HepG2 (cell line): ENCODE measurements around the gene PRKAR1A.

Experiments used
- ATF6 ChIP-seq: sonication (generic); formaldehyde crosslinking; conservative IDR thresholded peaks from 2 replicates; pipeline ENCODE4 v1.4.0; 2020; ENCODE audit warnings: missing genetic modification reagents
- CTCF ChIP-seq: sonication (generic); formaldehyde crosslinking; IDR thresholded peaks from 2 replicates; pipeline ENCODE4 v1.5.0; 2020; ENCODE audit warnings: mild to moderate bottlenecking, missing genetic modification reagents, moderate library complexity
- EP300 ChIP-seq, 3 experiments: sonication (generic) in 1 of 3; formaldehyde crosslinking in 1 of 3; IDR thresholded peaks; 2 replicates each; pipeline versions ENCODE4 v1.5.1 to v1.6.1; 2011 to 2020; ENCODE audit warnings: low read depth in 2 of 3, low read length in 2 of 3, borderline replicate concordance in 1 of 3, improper control_type of control experiment in 1 of 3, mild to moderate bottlenecking in 1 of 3, missing genetic modification reagents in 1 of 3, moderate library complexity in 1 of 3
- GABPA ChIP-seq, 2 experiments: IDR thresholded peaks; 2 replicates each; pipeline ENCODE4 v1.6.1; 2011 to 2016; ENCODE audit warnings: low read depth in 2 of 2, low read length in 1 of 2, missing biosample characterization in 1 of 2, missing genetic modification characterization in 1 of 2
- PBX3 ChIP-seq: sonication (generic); formaldehyde crosslinking; IDR thresholded peaks from 2 replicates; pipeline ENCODE4 v1.8.1; 2023; ENCODE audit warnings: missing genetic modification reagents, inconsistent platforms, borderline replicate concordance
- RFX5 ChIP-seq: IDR thresholded peaks from 2 replicates; pipeline ENCODE4 v1.6.1; 2011; ENCODE audit warnings: low read depth, low read length, improper control_type of control experiment
- SALL2 ChIP-seq: sonication (generic); formaldehyde crosslinking; IDR thresholded peaks from 2 replicates; pipeline ENCODE4 v1.8.1; 2023; ENCODE audit warnings: mild to moderate bottlenecking, missing genetic modification reagents, inconsistent platforms
- SIX1 ChIP-seq: sonication (generic); formaldehyde crosslinking; IDR thresholded peaks from 2 replicates; pipeline ENCODE4 v1.4.0; 2020; ENCODE audit warnings: missing genetic modification reagents, borderline replicate concordance
- ZBTB33 ChIP-seq: sonication (generic); formaldehyde crosslinking; IDR thresholded peaks from 2 replicates; pipeline ENCODE4 v1.4.0; 2020; ENCODE audit warnings: missing genetic modification reagents
- ZNF224 ChIP-seq: sonication (generic); formaldehyde crosslinking; IDR thresholded peaks from 2 replicates; pipeline ENCODE4 v1.5.0; 2020; ENCODE audit warnings: mild to moderate bottlenecking, missing genetic modification reagents
- ZNF407 ChIP-seq: sonication (generic); formaldehyde crosslinking; IDR thresholded peaks from one replicate; pipeline ENCODE4 v1.5.1; 2020; ENCODE audit warnings: mild to moderate bottlenecking, missing genetic modification reagents; ENCODE audit errors: not compliant biosample characterization
- ZNF441 ChIP-seq: sonication (generic); formaldehyde crosslinking; IDR thresholded peaks from 2 replicates; pipeline ENCODE4 v1.7.0; 2021; ENCODE audit warnings: missing genetic modification reagents, borderline replicate concordance

GRCh38 chr17:68595986-68596385, 83.8 kb downstream of the PRKAR1A start:
- TF ChIP-seq ZBTB33 (CRISPR knock-in tag): no peak
- no peak for TF ChIP-seq ZNF441
- no peak for TF ChIP-seq CTCF (CRISPR knock-in tag)
- no peak for TF ChIP-seq SIX1
- TF ChIP-seq PBX3 (CRISPR knock-in tag): no peak
- TF ChIP-seq ZNF407 (CRISPR knock-in tag): no peak
- TF ChIP-seq RFX5: no peak
- no peak for TF ChIP-seq EP300 (IDR thresholded peaks at IDR 0.05; ENCODE audit: low read depth in 2 of 2, low read length in 2 of 2)
- TF ChIP-seq EP300 (CRISPR knock-in tag; IDR thresholded peaks at IDR 0.05; ENCODE audit: borderline replicate concordance): no peak
- no peak for TF ChIP-seq ATF6 (CRISPR knock-in tag)
- TF ChIP-seq GABPA (IDR thresholded peaks at IDR 0.05; ENCODE audit: low read depth, low read length): no peak
- no peak for TF ChIP-seq GABPA (CRISPR knock-in tag; IDR thresholded peaks at IDR 0.05; ENCODE audit: low read depth)
- TF ChIP-seq ZNF224 (CRISPR knock-in tag): no peak
- no peak for TF ChIP-seq SALL2
